NB4 (cell line): ENCODE results near the gene RGPD3.

Experiments
- POLR2A ChIP-seq: IDR thresholded peaks from 2 replicates; pipeline ENCODE4 v1.6.1; 2011; ENCODE audit warnings: mild to moderate bottlenecking; ENCODE audit not compliant: insufficient read length; ENCODE audit errors: extremely low read depth
- TF ChIP-seq, protein P1 (sequence below): IDR thresholded peaks from one replicate; pipeline ENCODE4 v1.5.1; 2012; ENCODE audit warnings: low read depth, low read length

- TF ChIP-seq, protein P1, sequence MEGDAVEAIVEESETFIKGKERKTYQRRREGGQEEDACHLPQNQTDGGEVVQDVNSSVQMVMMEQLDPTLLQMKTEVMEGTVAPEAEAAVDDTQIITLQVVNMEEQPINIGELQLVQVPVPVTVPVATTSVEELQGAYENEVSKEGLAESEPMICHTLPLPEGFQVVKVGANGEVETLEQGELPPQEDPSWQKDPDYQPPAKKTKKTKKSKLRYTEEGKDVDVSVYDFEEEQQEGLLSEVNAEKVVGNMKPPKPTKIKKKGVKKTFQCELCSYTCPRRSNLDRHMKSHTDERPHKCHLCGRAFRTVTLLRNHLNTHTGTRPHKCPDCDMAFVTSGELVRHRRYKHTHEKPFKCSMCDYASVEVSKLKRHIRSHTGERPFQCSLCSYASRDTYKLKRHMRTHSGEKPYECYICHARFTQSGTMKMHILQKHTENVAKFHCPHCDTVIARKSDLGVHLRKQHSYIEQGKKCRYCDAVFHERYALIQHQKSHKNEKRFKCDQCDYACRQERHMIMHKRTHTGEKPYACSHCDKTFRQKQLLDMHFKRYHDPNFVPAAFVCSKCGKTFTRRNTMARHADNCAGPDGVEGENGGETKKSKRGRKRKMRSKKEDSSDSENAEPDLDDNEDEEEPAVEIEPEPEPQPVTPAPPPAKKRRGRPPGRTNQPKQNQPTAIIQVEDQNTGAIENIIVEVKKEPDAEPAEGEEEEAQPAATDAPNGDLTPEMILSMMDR = no peak
- no peak for TF ChIP-seq POLR2A
Observed at GRCh38 chr2:106366204-106366885, 101.9 kb downstream of the RGPD3 start.
